Endothelial cell of hepatic sinusoid (primary cell): Measurements from ENCODE around the gene TGM1.
"Not testable (repeated sequence)": the region's sequence is repeated elsewhere in the genome, so short reads cannot be mapped to it uniquely, and the experiment has no call there.

Experiments
- in situ Hi-C: cut with HindIII; loops from 2 replicates; pipeline ENCODE4 v1.10.0; 2017; ENCODE audit warnings: low sequenced_read_pairs

The TGM1 gene

GRCh38 chr14:24258119-24258518 lies 4.9 kb downstream of the TGM1 start:
- in situ Hi-C loops = no loop called here

GRCh38 chr14:24256960-24257359 lies 6.0 kb downstream of the TGM1 start:
- in situ Hi-C loops = no loop called here

GRCh38 chr14:24255931-24256711 lies 6.9 kb downstream of the TGM1 start:
- in situ Hi-C loops = no loop called here

- in situ Hi-C loops = no loop called here
Observed at GRCh38 chr14:24255438-24255837, 7.5 kb downstream of the TGM1 start.

- in situ Hi-C loops = no loop called here
Observed at GRCh38 chr14:24254630-24255392, 8.2 kb downstream of the TGM1 start.

GRCh38 chr14:24253936-24254335 lies 9.0 kb downstream of the TGM1 start:
- in situ Hi-C loops = no loop called here

GRCh38 chr14:24252289-24253124 lies 10.5 kb downstream of the TGM1 start:
- in situ Hi-C loops = no loop called here

GRCh38 chr14:24251880-24252288 lies 11.1 kb downstream of the TGM1 start:
- in situ Hi-C loops = no loop called here

- in situ Hi-C loops = no loop called here
Observed at GRCh38 chr14:24250354-24250753, 12.6 kb downstream of the TGM1 start.

GRCh38 chr14:24249230-24250021 lies 13.6 kb downstream of the TGM1 start:
- in situ Hi-C loops = no loop called here

GRCh38 chr14:24247422-24247821 lies 15.6 kb downstream of the TGM1 start:
- in situ Hi-C loops = no loop called here

GRCh38 chr14:24246765-24247212 lies 16.2 kb downstream of the TGM1 start:
- in situ Hi-C loops = no loop called here

- in situ Hi-C loops = not testable (repeated sequence)
Observed at GRCh38 chr14:24245350-24245749, 17.6 kb downstream of the TGM1 start.

GRCh38 chr14:24243336-24243836 lies 19.6 kb downstream of the TGM1 start:
- in situ Hi-C loops = no loop called here

GRCh38 chr14:24241829-24242443 lies 21.0 kb downstream of the TGM1 start:
- in situ Hi-C loops = no loop called here

GRCh38 chr14:24240110-24240918 lies 22.7 kb downstream of the TGM1 start:
- in situ Hi-C loops = no loop called here

GRCh38 chr14:24238527-24239037 lies 24.4 kb downstream of the TGM1 start:
- in situ Hi-C loops = no loop called here

GRCh38 chr14:24238123-24238522 lies 24.9 kb downstream of the TGM1 start:
- in situ Hi-C loops = no loop called here

GRCh38 chr14:24237463-24237955 lies 25.5 kb downstream of the TGM1 start:
- in situ Hi-C loops = no loop called here
